HK-2 (cell line): ENCODE data around the gene RANBP10.
"Not testable (repeated sequence)": the region's sequence is repeated elsewhere in the genome, so short reads cannot be mapped to it uniquely, and the experiment has no call there.

Source experiments
- DNase-seq: peaks from one replicate; pipeline ENCODE4 v3.0.0-alpha.2; 2018; ENCODE audit not compliant: unreplicated experiment

RANBP10 gene

DNA sequence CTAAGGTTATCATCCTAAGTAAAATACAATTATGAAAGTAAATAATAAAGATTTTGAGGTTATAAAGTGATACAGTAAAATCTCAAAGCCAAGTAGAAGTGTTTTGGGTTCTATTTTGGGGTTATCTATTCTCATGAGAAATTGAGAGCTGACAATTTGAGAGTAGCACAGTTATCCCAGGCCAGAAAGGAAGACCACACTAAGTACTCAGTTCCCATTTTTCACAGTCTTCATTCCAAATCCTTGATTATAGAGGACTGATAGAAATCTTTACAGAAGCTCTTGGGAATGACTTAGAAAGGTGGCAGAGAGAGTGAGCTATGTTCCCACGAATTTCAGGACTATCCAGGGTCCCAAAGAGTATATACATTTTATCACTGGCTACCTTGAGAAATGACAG lies 91.8 kb downstream of the RANBP10 start:
- DNase-seq = no peak

DNA sequence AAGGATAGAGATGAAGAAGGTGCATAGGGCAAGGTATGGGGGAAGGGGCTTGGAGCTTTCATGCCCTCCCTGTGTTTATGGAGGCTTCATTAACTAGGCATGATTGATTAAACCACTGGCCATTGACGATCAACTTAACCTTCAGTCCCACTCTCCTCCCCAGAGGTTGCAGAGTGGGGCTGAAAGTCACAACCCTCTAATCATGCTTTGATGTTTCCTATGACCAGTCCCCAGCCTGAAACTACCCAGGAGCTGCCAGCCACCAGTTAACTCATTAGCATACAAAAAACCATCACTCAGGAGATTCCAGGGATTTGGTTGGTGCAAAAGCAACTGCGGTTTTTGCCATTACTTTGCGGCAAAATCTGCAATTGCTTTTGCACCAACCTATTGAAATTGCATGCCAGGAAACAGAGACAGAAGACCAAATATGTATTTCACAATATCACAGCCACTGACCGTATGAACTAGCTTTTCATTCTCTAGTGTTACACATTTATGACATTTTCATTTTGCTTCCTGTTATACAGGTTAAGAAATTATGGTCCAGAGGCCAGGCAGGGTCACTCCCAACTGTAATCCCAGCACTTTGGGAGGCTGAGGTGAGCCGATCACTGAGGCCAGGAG lies 92.6 kb downstream of the RANBP10 start:
- no peak for DNase-seq

- DNase-seq = no peak
Observed at GRCh38 chr16:67710607-67711006, 95.8 kb downstream of the RANBP10 start.

DNA sequence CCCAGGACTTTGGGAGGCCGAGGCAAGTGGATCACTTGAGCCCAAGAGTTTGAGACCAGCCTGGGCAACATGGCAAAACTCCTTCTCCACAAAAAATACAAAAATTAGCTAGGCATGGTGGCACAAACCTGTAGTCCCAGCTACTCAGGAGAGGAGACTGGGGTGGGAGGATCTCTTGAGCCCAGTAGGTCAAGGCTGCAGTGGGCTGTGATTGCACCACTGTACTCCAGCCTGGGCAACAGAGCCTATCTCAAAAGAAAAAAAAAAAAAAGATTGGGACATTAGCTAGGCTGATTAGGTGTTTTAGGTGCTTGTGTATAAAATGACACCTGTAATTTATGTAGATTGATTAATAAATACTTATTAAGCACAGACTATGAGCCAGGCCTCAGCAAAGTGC lies 97.3 kb downstream of the RANBP10 start:
- no peak for DNase-seq

DNA sequence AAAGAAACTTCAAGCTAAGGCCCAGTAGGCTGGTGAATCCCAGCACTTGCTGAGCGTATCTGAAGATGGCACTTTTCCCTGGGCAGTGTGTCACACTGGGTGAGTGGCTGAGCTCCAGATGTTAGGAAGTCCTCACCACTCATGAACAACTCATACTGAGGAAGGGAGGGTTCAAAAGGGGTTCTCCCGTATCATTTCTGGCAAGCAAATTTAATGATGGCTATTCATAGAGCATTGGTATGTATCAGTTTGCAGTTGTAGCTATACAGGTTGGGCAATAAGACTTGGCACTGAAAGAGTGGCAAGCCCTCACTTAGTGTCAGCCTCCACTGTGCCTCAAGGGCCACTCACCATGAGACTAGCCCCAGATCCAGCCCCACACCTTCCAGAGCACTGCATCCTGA lies 98.0 kb downstream of the RANBP10 start:
- DNase-seq = no peak

- DNase-seq = no peak
Observed at GRCh38 chr16:67707790-67708189, 98.6 kb downstream of the RANBP10 start.

DNA sequence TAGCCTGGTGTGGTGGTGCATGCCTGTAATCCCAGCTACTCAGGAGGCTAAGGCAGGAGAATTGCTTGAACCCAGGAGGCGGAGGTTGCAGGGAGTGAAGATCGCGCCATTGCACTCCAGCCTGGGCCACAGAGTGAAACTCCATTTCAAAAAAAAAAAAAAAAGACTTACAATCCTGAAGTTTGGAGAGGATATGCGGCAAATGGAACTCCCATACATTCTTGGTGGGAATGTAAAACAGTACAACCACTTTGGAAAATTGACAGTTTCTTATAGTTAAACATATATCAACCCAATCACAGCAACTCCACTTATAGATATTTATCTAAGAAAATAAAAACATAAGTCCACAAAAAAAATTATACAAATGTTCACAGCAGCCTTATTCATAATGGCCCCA lies 99.2 kb downstream of the RANBP10 start:
- no peak for DNase-seq

GRCh38 chr16:67704110-67704509 lies 102.2 kb downstream of the RANBP10 start:
- no peak for DNase-seq

DNA sequence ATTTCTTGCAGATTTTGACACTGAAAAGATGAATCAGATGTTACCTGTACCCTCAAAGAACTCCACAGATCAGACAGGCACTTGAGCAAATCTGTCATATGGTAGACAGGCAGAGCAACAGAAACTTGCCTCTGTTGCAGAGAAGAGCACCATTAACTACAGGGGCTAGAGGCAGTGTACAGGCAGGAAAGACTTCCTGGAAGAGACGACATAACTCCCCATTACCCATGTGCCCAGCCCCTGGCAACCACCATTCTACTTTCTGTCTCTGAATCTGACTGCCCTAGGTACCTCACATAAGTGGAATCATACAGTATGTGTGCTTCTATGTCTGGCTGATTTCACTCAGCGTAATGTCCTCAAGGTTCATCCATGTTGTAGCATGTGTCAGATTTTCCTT lies 102.7 kb downstream of the RANBP10 start:
- DNase-seq = no peak

DNA sequence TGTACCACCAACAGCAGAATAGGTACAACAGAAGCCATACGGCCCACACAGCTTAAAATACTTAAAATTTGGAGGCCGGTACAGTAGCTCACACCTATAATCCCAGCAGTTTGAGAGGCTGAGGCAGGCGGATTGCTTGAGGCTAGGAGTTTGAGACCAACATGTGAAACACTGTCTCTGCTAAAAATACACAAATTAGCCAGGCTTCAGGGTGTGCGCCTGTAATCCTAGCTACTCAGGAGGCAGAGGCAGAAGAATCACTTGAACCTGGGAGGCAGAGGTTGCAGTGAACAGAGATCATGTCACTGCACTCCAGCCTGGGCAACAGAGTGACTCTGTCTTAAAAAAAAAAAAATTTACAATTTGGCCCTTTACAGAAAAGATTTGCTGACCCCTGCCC lies 104.2 kb downstream of the RANBP10 start:
- no peak for DNase-seq

DNA sequence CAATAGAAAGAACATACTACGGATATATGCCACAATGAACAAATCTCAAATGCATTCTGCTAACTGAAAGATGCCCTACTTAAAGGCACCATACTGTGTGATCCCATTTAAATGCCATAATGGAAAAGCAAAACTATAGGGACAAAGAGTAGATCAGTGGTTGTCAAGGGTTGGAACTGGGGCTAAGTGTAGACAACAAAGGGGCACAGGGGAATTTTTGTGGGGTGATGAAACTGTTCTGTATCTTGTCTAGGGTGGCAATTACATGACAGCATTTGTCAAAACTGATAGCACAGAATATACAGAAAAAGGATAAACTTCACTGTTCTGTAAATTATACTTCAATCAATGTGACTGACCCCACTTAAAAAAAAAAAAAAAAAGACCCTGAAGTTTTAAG lies 104.9 kb downstream of the RANBP10 start:
- no peak for DNase-seq

GRCh38 chr16:67699265-67699664 lies 107.1 kb downstream of the RANBP10 start:
- DNase-seq = no peak

DNA sequence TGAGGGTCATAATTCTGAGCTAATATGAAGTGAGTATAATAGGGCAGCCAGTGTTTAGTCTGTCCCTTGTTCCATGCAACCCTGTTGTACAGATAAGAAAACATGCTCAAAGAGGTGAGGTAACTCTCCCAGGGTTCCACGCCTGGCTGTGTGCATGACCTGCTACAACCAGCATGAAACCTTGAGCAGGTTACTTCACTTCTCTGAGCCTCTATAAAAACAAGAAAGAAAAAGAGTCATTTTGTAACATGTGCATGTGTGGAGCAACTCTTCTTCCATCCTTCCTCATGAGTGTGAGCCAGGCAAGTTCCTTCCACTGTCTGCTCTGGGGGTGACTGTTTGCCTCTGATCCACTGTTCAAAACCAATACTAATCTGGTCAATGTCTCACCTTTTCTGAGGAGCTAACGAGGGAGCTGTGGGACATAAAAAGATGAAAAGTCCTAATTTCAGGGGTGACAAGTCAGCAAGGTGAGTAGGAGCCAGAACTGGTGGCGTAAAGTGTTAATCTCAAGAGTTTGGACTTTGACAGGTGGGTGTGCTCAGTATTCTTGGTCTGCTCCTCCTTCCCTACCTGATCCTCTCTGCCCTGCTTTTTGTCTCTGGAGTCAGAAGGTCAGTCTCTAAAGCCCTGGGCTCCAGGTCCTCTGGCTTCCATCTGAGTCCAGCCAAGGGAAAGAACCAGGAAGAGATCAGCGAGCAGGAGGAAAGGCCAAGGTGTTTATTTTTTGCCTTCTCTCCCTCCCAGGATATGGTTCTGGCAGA lies 108.8 kb downstream of the RANBP10 start:
- DNase-seq = no peak

- no peak for DNase-seq
Observed at GRCh38 chr16:67694611-67695010, 111.7 kb downstream of the RANBP10 start.

DNA sequence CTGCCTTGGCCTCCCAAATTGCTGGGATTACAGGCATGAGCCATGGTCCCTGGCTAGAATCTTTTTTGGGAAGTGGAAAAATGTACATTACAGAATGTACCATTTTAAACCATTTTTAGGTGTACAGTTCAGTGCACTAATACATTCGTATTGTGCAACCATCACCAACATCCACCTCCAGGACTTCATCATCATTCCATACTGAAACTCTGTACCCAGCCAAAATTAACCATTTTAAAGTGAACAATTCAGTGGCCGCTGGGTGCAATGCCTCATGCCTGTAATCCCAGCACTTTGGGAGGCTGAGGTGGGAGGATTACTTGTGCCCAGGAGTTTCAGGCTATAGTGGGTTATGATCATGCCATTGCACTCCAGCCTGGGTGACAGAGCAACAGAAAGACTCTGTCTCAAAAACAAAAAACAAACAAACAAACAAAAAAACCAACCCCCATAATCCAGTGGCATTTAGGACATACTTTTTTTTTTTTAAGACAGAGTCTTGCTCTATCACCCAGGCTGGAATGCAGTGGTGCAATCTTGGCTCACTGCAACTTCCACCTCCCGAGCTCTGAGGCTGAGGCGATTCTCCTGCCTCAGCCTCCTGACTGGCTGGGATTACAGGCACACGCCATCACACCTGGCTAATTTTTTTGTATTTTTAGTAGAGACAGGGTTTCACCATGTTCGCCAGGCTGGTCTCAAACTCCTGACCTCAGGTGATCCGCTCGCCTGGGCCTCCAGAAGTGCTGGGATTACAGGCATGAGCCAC lies 112.7 kb downstream of the RANBP10 start:
- not testable (repeated sequence) for DNase-seq

DNA sequence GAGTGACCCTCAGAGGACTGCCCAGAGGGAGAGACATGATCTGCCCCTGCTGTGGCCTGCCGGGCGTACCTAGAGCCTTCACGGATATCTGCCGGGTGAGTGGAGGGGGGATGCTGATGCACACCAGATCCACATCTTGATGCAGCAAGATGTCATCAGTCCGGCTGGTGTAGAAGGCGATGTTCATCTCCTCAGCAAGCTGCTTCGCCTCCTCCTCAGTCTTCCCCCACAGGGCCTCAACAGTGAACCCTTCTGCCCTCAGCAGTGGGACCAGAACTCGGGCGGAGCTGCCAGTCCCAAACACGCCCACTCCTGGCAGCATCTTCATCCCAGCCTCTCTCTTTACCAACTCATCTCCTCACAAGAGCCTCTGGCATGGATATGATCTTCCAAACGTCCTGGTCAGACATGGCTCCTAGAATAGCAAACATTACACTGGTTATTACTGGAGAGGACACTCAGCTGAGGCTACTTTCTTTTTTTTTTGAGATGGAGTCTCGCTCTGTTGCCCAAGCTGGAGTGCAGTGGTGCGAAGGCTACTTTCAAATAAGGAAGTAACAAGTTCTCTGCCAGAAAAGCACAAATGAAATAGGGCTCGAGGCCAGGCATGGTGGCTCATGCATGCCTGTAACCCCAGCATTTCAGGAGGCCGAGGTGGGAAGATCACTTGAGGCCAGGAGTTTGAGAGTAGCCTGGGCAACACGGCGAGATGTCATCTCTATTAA lies 120.8 kb downstream of the RANBP10 start:
- DNase-seq = no peak

DNA sequence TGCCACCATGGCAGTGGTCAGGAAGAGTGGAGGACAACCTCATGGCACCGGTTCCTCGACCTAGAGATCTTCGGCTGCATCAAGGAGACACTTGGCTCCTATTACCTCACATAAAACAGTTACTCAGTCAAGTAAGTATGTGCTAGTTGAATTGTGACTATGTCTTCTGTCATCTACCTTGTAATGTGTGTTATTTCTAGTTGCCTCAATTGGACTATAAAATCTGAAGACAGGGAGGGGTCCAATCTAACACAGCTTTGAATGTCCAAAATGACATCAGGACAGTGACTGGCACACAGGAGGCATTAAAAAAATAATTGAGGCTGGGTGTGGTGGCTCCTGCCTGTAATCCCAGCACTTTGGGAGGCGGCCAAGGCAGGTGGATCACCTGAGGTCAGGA lies 122.6 kb downstream of the RANBP10 start:
- no peak for DNase-seq

DNA sequence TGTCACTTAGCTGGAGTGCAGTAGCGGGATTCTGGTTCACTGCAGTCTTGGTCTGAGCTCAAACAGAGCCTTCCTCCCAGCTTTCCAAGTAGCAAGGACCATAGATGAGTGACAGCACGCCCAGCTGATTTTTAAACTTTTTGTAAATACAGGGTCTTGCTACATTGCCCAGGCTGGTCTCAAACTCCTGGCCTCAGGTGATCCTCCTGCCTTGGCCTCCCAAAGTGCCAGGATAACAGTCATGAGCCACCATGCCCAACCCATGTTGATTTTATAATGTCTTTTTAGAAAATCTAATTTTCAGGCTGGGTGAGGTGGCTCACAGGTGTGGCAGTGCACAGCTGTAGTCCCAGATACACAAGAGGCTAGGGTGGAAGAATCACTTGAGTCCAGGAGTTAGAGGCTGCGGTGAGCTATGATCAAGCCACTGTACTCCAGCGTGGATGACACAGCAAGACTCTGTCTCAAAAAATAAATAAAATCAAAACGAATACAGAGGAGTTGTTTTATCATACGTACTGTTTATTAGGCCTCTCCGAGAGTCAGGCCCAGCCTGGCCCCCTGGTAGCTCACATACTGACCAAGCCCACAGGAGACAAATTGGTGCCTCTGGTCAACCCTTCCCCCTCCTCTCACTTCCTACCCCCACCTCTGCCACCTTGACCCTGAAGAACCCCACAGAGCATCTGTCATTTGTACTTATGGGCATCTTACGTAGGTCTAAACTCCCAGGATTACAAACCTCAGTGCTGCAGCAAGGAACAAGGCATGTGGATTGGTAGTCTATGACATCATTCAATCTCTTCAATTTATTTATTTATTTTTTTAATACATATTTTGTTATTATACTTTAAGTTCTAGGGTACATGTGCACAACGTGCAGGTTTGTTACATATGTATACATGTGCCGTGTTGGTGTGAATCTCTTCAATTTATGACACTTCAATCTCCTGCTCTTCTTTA lies 126.1 kb downstream of the RANBP10 start:
- no peak for DNase-seq

DNA sequence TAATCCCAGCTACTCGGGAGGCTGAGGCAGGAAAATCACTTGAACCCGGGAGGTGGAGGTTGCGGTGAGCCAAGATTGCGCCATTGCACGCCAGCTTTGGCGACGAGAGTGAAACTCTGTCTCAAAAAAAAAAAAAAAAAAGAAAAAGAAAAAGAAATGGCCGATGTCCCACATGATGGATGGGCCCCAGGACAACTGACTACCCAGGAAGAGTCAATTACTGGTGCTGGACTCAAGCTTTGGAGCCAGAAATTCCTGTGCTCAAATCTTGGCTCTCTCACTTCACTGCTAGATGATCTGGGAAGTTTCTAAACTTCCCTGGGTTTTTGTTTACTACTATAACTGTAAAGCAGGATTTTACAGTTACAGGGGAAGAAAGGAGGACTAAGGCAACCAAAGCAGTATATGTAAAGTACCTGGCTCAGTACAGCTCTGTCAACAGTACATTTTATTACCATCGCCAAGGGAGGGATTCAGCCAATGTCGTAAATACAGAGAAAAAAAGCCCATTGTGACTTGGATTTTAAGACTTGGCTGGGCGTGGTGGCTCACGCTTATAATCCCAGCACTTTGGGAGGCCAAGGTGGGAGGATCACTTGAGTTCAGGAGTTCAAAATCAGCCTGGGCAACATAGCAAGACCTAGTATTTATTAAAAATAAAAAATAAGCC lies 127.9 kb downstream of the RANBP10 start:
- DNase-seq = no peak

DNA sequence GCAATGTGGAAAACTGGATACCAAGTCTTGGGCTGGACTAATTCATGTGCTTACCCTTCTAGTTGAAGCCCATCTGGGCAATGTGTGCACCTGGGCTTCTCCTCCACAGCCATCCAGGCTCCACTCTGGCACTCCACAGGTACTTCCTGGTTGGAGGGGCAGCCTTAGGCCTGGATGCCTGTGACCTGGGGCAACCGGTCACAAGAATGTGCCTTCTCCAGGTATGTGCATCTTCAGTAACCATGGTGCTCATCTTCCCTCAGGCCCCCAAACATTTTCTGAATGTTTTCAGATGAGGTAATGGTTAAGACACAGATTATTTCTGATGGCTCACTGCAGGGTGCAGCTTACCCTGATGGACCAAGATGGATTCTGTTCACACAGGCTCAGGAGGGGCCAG lies 128.6 kb downstream of the RANBP10 start:
- DNase-seq = no peak

DNA sequence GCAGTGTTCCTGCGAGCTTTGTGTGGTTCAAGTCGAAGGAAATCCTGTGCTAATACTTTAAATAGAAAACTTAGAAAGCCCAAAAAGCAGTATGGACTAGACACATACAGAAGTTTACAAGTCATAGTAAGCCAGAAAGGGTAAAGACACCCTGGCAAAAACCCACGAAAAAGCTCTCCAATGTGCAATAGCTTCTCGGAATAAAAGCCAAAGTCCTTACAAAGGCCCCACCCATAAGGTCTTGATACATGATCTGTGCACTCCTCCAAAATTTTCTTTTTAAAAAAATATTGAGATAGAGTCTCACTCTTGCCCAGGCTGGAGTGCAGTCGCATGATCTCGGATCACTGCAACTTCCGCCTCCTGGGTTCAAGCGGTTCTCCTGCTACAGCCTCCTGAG lies 129.4 kb downstream of the RANBP10 start:
- no peak for DNase-seq
